Activated CD4-positive, alpha-beta T cell treated with anti-CD3 and anti-CD28 coated beads for 4 hours (primary cell): ENCODE results near the gene MED6.

Source experiments
- DNase-seq, 2 donors: peaks; one replicate each; pipeline ENCODE4 v3.0.0-alpha.2; 2020

The MED6 gene

DNA sequence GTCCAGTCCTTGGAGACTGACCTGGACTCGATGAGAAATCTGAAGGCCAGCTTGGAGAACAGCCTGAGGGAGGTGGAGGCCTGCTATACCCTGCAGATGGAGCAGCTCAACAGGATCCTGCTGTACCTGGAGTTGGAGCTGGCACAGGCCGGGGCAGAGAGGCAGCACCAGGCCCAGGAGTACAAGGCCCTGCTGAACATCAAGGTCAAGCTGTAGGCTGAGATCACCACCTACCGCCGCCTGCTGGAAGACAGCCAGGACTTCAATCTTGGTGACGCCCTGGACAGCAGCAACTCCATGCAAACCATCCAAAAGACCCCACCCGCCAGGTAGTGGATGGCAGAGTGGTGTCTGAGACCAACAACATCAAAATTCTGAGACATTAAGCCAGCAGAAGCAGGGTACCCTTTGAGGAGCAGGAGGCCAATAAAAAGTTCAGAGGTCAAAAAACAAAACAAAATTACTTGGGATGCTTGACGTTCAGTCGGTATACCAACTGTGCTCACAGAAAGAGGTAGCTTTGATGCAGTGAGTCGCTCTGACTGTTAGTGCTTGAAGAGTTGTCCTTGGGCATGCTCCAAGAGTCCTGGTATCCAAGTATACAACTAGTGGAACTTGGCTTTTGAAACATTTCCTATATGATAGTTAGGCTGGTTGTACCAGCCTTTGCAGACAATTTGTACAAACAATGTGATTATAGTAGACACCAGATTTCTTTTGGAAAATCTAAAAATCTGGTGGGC is 4.8 kb downstream of the MED6 start:
- no peak for DNase-seq

DNA sequence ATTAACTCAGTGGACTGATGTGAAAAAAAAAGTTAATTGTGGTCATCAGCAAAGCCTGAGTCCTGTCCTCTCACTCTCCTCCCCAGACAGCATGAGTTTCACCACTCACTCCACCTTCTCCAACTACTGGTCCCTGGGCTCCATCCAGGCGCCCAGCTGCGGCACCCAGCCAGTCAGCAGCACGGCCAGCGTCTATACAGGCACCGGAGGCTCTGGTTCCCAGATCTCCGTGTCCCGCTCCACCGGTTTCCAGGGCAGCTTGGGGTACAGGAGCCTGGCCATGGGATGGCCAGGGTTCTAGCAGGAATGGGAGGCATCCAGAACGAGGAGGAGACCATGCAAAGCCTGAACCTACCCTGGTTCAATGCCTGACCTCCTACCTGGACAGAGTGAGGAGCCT is 6.0 kb downstream of the MED6 start:
- DNase-seq: no peak

DNA sequence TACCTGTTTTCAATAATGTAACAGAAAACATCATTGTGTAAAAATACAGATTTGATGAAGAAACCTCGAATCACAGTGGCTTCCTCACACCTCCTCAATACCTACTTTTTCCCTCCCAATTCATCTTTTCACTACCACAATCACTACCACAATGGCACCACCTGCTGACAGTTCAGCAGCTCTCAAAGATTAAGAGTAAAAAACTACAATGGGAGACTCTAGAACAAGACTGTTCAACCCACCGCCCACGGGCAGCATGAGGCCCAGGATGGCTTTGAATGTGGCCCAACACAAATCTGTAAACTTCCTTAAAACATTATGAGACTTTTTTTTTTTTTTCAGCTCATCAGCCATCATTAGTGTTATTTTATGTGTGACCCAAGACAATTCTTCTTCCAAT is 15.2 kb downstream of the MED6 start:
- no peak for DNase-seq

DNA sequence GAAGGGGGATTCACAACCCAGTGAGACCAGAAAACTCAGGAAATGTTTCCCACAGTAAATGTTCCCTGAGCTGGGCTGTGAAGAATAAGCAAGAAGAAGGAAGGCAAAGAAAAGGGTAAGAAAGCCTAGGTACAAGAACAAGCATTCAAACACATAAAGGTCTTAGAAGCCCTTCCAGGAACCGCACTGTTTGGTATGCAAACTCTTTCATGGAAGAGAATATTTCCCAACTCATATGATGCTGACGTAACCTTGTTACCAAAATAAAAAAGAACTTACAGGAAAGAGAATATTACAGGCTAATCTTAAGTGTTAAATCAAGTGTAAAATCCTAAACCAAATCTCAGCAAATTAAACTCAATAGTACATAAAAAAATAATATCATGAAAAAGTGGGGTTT is 23.6 kb downstream of the MED6 start:
- no peak for DNase-seq

DNA sequence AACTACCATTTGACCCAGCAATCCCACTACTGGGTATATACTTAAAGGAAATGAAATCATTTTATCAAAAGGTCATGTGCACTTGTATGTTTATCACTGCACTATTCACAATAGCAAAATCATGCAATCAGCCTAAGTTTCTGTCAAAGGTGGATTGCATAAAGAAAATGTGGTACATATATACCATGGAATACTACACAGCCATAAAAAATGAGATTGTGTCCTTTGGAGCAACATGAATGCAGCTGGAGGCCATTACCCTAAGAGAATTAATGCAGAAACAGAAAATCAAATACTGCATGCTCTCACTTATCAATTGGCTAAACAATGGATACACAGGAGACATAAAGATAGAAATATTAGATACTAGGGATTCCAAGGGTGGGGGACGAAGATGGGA is 27.4 kb downstream of the MED6 start:
- DNase-seq: no peak

DNA sequence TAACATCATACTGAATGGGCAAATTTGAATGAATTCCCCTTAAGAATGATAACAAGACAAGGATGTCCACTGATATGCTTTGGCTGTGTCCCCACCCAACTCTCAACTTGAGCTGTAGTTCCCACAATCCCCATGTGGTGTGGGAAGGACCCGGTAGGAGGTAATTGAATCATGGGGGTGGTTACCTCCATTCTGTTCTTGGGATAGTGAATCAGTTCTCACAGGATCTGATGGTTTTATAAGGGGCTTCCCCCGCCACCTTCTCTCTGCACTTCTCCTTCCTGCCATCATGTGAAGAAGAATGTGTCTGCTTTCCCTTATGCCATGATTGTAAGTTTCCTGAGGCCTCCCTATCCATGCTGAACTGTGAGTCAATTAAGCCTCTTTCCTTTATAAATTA is 29.3 kb downstream of the MED6 start:
- no peak for DNase-seq

DNA sequence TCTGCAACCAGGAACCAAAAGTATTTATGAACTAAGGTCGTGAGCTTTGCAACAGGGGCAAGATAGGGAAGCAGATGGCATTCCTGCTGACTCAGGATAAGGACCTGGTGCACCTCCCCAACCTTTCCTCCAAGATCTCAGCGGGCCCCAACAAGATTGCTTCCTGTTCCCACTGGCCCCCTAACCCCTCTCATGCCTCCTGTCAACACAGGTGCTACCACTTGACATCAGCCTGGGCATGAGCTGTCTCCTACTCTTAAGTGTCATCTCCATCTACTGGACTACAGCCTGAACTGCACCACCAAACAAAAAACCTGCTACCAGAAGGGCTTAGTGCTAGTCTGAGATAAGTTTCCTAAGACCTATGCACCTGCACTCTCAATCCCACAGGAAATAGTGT is 32.7 kb downstream of the MED6 start:
- no peak for DNase-seq

DNA sequence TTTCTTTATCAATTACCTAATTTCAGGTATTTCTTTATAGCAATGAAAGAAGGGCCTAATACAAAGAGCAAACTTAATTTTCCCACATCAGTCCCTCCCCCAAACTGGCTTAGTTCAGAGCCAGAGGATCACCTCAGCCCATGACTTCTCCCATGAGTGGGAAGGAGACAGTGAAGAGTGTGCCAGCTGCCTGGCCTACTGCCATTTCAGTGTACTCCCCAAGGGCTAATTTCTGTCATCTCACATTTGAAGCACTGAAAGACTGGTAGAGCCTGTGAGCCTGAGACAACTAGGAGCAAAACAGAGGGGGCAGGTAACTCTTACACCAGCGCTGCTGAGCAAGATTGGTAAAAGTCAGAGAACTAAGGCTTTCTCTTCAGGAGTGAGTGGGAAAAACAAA is 36.6 kb downstream of the MED6 start:
- no peak for DNase-seq

DNA sequence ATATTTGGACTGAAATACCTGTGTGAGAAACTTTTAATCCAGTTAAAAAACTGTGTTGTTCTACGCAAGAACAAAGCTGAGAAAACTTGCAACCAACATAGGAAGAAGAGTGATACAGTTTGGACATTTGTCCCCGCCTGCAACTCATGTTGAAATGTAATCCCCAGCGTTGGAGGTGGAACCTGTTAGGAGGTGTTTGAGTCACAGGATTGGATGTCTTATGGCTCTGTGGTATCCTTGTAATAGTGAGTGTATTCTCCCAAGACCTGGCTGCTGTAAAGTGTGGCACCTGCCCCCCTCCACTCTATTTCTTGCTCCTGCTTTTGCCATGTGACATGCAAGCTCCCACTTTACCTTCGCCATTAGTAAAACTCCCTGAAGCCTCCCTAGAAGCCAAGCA is 37.0 kb downstream of the MED6 start:
- no peak for DNase-seq

DNA sequence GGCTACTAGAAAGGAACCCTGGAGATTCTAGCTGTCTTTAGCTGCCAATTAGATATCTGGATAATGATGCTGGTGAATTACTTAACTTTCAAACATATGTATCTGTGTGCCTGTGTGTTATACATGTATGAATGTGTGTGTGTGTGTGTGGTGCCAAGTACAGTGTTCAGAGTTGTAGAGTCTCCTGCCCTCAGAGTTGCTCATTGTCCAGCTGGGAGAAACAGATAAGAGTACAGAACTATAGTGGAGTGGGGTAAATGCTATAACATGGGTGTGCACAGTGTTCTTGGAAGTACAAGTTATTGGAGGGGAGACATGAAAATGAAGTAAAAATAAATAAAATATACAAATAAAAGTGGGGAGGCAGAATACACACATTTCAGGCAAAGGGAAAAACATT is 42.1 kb downstream of the MED6 start:
- no peak for DNase-seq

DNA sequence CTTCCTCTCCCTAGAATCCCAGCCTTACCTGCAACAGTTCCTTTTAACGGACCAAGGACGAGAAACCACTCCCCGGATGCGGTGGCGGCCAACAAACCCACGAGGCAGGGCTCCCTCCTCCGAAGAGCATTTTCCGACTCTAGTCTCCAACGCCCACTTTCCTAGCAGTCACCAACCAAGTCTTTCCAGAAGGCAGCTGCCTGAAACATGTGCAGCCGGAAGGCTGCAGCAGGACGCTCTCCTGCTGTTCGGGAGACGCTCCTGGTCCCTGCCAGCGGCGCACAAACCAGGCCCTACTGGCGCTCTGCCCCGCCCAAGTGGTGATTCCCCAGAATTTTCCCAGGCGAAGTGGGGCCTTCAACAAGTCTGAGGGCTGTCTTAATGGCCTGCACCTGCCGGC is 44.6 kb downstream of the MED6 start:
- no peak for DNase-seq

DNA sequence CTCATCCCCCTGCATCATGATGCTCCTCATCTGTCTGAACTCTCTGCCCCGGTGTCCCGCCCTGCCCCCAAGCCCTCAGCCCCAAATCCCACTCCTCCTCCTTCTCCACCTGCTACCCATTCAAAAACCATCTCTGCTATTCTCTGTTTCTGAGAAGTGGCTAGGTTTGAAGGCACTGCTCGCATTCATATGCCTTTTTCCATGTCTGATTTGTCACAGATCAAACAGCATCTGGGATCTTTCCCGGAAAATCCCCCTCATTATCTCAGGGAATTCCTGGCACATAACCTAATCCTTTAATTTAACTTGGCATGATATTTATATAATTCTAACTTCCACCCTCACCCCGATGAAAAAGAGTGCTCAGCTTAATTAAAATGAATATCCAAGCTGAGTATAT is 62.4 kb downstream of the MED6 start:
- DNase-seq: no peak

DNA sequence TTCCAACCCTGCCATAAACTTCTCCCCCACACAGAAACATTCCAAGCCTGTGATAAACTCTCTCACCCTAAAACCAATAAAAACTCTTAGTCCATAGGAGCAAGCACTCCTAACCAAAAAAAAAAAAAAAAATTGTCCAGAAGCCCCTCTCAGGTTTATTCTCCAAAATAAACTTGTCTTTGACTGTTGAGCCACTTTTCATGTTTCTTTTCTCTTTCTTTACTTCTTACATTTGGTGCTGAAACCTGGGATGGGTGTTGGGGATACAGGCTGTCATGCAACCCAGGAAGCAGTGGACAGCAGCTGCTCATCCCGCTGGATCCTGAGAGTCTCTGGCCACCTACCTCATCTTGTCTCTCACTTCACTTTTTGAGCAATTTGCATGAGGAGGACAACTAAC is 63.6 kb downstream of the MED6 start:
- no peak for DNase-seq

DNA sequence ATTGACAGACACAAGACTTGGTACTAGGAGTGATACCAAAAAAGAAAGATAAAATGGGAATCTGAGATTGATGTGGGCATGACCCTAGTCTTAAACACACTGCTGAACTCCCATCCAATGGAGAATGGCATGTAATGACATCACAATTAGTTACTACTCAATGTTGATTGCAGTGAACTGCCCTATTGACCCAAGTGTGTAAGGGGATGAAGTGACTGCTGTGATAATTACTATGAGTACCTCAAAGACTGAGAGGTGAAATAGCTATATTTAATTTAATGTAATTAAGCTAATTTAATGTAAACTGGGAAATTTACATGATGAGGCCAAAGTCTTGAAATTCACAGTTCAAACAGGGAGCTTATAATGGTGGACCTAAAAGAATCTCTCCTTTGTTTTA is 65.6 kb downstream of the MED6 start, which contains the start of gene ADAM20:
Gene ADAM20 (minus strand): TSS at position 101 of the 400 bp plus-strand sequence. CDS start 10,247 bp downstream, outside the sequence.
- no peak for DNase-seq
